Amniotic stem cell (primary cell): ENCODE measurements around the gene ST6GALNAC5.

Experiments used
- DNase-seq: peaks from one replicate; lab custom pipeline; 2025; lab: John Stamatoyannopoulos, UW

Gene ST6GALNAC5

GRCh38 chr1:77012066-77012465 lies 144.8 kb downstream of the ST6GALNAC5 start:
- DNase-seq: no peak

- DNase-seq: no peak
Observed at GRCh38 chr1:77014073-77014788, 147.0 kb downstream of the ST6GALNAC5 start.

GRCh38 chr1:77015748-77016341 lies 148.6 kb downstream of the ST6GALNAC5 start:
- no peak for DNase-seq

- DNase-seq: no peak
Observed at GRCh38 chr1:77016386-77016985, 149.2 kb downstream of the ST6GALNAC5 start.

- DNase-seq: no peak
Observed at GRCh38 chr1:77018311-77018710, 151.0 kb downstream of the ST6GALNAC5 start.

GRCh38 chr1:77018761-77019160 lies 151.5 kb downstream of the ST6GALNAC5 start:
- no peak for DNase-seq

- DNase-seq: no peak
Observed at GRCh38 chr1:77021732-77022131, 154.5 kb downstream of the ST6GALNAC5 start.

GRCh38 chr1:77024500-77024899 lies 157.2 kb downstream of the ST6GALNAC5 start:
- DNase-seq: no peak

GRCh38 chr1:77025599-77025998 lies 158.3 kb downstream of the ST6GALNAC5 start:
- DNase-seq: no peak

- DNase-seq: no peak
Observed at GRCh38 chr1:77026135-77026534, 158.9 kb downstream of the ST6GALNAC5 start.

- DNase-seq: no peak
Observed at GRCh38 chr1:77026640-77027039, 159.4 kb downstream of the ST6GALNAC5 start.

- DNase-seq: no peak
Observed at GRCh38 chr1:77027847-77028246, 160.6 kb downstream of the ST6GALNAC5 start.

GRCh38 chr1:77030401-77031105 lies 163.3 kb downstream of the ST6GALNAC5 start:
- DNase-seq: no peak

- DNase-seq: peak; percentile 20
Observed at GRCh38 chr1:77031106-77031662, 163.9 kb downstream of the ST6GALNAC5 start.

- DNase-seq: peak; percentile 7
Observed at GRCh38 chr1:77036560-77036959, 169.3 kb downstream of the ST6GALNAC5 start.

- DNase-seq: no peak
Observed at GRCh38 chr1:77037038-77037437, 169.8 kb downstream of the ST6GALNAC5 start.

GRCh38 chr1:77038000-77038399 lies 170.7 kb downstream of the ST6GALNAC5 start:
- DNase-seq: no peak

- no peak for DNase-seq
Observed at GRCh38 chr1:77039111-77039510, 171.8 kb downstream of the ST6GALNAC5 start.

- peak; percentile 93 for DNase-seq
Observed at GRCh38 chr1:77039739-77040138, 172.5 kb downstream of the ST6GALNAC5 start.

- DNase-seq: no peak
Observed at GRCh38 chr1:77040826-77041225, 173.5 kb downstream of the ST6GALNAC5 start.

GRCh38 chr1:77044133-77044849 lies 177.0 kb downstream of the ST6GALNAC5 start:
- no peak for DNase-seq

GRCh38 chr1:77047575-77047974 lies 180.3 kb downstream of the ST6GALNAC5 start:
- DNase-seq: no peak
